Activated CD4-positive, alpha-beta T cell treated with anti-CD3 and anti-CD28 coated beads, Interleukin-2, amount 50 U/mL, for 16 hours (primary cell): ENCODE measurements around the gene DGKB.
"Not testable (repeated sequence)": the region's sequence is repeated elsewhere in the genome, so short reads cannot be mapped to it uniquely, and the experiment has no call there.

Experiments
- DNase-seq: peaks from one replicate; pipeline ENCODE4 v3.0.0-alpha.2; 2020

DGKB gene

DNA sequence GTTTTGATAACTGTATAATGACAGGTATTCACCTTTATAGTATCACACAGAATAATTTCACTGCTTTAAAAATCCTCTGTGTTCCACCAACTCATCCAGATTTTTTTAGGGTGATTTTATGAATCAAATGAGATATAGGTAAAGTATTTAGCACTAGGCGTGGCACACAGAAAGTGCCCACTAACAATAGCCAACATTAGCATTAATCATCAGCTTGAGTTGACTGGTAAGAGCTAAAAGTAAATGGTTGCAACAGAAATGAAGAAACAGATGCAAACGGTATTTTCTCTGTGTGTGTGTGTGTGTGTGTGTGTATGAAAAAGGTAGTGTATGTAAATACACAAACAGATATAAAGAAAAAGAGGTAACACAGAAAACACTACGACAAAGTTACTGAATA is 534.3 kb downstream of the DGKB start:
- no peak for DNase-seq

DNA sequence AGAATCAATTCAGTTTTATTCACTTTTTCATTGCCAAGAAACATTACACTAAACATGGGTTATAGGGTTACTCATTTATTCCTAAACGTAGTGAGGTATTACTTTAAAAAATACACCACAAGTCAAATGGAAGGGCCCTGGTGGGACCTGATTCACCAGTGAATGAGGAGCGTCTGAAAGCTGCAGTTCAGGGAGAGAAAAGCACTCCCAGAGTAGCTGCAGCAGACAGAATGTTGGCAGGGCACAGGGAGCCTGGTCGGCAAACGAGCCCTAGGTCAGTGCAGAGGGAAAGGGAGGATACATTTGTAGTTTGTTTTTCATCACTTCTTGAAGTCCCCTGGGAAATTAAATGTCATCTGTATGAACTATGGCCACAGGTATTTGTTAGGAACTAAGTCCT is 551.4 kb downstream of the DGKB start:
- DNase-seq = no peak

DNA sequence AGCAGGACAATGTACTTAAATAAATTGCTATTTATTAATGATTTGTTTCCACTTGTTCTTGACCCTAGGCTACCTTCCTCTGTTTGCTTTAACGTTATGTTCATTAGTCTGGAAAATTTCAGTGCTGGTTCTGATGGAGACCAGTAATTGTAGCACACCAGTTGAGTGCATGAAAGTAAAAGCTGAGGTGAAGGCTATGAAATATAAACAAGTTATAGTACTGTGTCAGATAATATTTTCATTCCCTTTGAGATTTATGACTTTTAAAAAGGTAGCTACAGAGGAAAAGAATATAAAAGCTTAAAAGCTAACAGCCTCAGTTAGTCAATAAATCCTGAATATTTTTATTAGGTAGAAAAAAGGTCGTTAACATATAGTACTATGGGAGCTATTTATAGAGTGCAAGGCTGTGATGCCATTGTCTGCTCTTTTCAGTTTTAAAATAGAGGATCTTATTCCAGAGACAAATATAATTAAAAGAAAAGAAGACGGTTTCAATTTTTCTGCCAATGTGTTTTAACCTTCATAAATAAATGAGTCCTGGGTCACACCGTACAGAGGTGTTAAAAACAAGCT is 561.3 kb downstream of the DGKB start:
- DNase-seq = no peak

DNA sequence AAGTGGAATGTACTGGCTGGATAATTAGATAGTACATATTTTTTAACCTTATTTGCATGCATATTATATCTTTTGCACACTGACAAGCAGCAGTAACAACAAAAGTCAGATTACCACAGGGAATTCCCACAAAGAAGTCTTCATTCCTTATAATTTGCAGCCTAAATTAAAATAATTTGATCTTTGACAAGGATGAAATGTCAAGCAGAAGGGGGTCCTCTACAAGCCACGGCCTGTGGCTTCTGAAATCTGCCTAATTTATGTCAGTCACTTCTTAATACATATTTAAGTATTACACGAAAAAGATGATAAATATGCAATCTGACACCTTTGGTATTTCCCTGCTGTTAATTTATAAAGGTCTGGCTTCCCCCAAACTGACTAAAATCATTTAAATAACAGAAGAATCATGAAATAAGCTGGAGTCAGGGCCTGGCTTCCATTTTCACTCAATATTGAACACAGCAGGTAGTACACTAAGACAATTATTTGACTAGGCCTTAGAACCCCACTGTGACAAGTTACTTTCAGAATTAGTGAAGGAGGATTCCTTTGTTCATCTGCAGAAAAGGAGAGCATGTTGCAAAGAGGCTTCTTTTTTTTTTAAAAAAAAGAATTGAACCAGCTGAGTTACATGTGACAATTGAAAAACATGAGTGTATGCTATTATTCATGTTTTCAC is 562.0 kb downstream of the DGKB start:
- DNase-seq = no peak

DNA sequence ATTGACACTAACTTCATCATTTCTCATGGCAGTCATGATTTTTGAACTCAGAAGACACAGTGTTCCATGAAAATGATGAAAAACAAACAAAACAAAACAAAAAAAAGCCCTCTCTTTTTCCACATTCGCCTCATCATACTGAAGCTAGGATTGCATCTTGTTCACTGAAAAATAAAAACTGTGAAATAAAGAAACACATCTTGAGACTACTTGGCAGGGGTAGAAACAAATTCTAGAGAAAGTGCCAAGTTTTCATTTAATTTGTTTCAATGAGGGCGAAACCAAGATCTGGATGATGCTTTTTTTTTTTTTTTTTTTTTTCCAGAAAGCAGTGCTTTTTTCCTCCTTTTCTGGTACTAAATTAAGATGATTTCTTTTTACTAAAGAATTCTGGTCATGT is 562.7 kb downstream of the DGKB start:
- no peak for DNase-seq

DNA sequence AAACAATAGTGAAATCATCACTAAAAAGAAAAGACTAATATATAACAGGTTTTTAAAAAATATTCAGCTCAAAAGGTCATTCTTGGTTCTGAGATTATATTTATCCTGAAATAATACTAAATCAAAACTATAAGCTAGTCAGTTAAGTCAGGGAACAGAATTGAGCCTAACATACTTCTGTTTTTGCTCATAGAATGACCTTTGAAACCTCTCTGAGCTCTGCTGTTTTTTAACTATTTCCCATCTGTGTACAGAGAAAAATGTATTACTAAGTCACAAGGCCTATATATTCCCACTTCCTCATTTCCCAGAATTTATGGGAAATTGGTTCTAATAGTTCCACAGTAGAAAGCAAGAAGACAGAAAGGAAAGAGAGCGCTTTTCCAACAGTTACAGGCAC is 566.3 kb downstream of the DGKB start:
- DNase-seq = no peak

DNA sequence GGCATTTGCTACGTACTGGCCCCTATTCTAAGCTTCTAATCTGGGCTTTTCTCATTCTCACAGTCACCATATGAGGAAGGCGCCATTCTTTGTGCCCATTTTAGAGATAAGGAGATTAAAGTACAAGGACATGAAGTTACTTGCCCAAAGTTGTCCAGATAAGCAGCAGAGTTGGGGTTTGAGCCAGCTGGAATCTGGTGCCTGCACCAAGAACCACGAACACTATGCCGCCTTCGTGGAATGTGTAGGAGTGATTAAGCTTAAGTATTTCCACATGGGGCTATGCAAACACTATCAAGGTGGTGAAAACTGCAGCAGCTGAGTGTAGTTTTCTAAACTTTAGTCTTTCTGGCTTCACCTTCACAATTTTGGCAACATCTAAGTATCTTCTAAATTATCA is 570.4 kb downstream of the DGKB start:
- DNase-seq = no peak

DNA sequence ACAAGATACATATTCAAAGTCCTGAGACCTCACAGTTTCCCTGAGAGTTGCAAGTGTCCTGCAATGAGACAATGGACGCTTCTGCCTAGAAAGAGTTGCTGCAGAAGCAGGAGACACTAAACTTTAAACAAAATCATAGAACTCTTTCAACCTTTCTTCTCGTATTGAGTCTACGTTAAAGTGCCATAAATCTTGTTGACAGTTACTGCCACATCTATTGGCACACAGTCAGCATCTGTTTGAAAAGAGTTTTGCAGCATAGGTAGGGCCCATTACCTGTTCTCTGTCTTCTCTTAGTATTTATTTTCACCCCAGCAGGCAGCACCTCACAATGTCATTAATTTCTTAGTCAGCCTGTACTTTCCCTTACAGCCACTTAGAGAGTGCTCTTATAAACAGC is 577.8 kb downstream of the DGKB start:
- no peak for DNase-seq

DNA sequence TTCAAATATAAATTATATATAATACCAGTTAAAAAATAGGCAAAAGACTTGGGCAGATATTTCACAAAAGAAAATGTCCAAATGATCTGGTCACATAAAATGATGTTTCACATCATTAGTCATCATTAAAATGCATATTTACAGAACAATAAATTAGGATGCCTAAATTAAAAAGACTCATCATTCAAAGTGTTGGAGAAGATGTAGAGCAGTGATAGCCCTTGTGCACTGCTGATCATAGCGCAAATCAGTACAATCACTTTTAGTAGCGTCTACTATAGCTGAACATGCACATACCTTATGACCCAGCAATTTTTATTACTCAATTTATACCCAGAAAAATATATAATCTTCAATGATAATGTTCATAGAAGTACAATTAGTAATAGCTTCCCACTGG is 579.8 kb downstream of the DGKB start:
- no peak for DNase-seq

DNA sequence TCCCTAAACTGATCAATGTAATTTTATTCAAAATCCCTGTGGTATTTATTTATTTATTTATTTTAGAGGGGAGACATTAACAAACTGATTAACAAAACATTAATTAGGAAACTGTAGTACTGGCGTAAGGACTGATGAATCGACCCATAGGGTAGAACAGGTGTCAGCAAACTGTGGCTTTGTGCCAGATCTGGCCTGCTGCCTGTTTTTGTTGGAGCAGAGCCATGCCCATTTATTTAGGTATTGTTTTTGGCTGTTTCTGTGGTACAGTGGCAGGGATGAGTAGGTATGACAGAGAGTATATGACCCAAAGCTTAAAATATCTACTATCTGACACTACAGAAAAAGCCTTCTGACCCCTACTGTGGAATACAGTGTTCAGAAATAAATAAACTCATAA is 580.6 kb downstream of the DGKB start:
- DNase-seq = no peak

DNA sequence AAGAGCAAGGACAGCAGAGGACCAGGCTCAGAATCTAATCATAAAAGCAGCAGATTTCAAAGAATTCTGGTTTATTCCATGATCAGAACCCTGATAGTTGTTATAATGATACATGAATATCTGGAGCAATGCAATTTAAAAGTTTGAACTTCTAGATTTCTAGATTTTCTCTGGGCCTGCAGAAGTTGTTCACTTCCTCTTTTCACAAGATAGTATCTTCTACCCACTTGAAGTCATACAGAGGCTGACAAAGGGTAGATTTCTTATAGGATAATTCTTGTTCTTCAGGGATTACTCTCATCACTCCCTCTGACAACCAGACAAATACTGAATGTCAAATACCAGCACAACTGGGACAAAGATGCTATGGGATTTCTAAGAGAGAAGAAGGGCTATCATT is 593.1 kb downstream of the DGKB start:
- DNase-seq = no peak

DNA sequence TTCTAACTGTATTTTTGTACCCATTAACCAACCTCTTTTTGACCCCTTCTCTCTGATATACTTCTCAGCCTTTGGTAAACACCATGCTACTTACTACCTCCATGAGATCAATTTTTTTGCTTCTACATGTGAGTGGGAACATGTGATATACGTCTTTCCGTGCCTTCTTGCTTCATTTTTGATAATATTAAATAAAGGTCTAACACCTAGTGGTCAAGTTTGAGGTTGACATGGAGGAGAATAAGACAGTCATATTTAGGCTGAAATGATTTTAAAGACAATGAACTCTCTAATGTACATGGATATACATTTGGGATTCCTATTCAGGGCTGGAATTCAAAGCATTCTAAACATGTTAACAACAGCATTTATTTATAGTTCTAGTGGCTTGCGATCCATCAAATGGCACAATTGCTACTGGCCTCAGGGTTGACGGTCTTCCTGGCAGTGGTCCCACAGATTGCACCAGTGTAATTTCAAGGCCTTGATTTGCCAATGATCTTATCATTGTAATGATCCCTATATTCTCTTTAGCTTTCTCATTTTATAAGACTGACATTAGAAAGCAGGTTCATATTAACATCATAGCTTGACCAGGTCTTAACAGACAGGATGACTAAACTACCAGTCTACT is 597.2 kb downstream of the DGKB start:
- DNase-seq = no peak

DNA sequence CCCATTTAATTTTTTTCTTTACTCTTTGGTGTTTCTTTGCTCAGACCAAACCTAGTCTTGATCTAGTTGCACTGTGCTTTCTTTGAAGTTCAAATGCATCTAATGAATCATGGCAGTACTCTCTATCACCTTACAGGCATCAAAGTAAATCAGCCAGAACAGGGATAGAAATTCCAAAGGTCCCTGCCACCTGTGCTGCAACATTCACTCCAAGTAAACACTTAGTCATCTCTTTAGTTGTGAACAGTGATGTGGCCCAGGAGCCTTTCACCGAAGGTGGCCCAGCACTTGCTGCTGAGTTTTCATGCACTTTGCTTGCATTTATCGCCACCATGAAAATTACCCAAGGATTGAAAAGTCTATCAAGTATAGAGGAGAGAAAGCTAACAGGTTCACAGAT is 599.0 kb downstream of the DGKB start:
- no peak for DNase-seq

DNA sequence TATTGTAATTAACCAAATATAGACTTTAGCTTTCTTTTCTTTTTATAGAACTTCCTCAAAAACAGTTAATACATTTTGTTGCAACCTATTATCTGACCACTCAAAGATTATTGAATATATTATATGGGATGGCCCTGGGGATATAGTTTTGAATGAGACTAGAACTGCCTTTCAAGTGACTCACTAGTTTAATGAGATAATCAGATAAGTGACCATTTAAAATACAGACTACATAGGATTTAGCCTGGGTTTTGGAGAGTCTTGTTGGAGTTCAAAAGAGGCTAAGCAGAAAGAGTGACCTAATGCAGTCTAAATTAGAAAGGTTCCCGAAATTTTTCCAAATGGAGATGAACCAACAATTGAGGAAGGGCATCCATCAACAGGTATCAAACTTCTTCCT is 607.9 kb downstream of the DGKB start:
- DNase-seq = no peak

DNA sequence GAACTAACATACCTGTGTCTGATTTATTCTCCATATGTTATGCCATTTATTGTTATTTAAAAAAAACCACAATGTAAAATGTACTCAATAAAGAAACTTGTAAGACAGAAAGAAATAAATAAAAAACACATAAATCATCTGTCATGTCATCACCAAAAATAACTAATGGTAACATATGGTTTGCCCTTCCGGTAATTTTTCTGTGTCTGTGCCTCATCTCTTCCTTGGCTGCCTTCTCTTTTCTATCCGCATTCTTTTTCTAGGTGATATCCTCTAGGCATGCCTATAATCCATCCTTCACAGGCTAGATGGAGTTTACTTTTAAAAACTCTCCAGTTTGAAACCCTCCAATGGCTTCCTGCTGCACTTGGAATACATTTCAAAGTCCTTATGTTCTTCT is 609.1 kb downstream of the DGKB start:
- no peak for DNase-seq

DNA sequence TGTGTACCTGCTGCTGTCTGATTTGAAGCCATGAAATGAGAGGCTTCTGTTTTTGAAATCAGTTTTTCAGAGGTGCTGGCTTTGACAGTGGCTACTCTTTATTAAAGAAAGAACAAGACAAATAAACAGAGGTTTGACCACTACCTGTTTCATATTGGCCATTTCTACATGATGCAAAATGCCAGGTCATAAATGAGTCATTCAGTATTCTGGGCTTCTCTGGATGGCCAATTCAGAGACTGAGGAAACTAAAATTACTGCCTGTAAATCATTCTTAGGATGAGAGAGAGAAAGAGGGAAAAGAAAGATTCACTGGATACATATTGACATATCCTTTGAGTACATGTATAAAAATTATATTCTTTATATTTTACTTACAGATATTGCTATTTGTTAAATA is 609.8 kb downstream of the DGKB start:
- no peak for DNase-seq

DNA sequence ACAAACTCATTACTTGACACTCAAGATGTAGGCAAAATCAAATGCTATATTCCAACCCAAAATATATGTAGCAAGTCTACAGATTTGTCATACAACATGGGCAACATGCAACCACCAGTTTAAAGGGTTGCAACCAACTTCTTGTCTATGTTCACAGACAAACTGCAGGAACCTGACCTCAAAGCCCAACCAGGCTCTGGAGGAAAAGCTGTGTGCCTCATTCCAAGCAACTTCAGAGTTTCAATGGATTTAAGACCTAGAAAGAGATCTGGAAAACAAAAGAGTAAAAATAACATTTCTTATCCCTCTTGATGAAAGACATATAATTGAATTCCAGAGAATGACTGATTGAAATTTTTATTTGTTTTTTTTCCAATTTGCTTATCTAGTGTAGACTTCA is 612.6 kb downstream of the DGKB start:
- DNase-seq = no peak

DNA sequence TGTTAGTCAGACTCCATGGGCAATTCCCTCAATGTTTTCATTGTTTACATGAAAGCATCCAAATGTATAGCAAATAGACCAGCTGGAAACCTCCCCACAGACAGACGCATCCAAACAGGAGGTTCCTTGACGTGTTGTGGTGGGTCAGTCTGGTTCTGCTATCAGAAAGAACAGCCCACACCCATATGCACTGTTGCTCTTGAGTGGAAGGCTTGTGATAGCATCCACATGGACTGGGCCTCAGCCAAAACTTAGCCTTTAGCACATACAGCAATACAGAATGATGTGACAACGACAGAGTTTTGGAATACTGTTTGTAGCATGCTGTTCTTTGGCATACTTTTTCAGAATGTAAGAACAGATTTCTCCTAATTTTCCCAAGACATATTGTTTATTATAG is 613.9 kb downstream of the DGKB start:
- DNase-seq = no peak

DNA sequence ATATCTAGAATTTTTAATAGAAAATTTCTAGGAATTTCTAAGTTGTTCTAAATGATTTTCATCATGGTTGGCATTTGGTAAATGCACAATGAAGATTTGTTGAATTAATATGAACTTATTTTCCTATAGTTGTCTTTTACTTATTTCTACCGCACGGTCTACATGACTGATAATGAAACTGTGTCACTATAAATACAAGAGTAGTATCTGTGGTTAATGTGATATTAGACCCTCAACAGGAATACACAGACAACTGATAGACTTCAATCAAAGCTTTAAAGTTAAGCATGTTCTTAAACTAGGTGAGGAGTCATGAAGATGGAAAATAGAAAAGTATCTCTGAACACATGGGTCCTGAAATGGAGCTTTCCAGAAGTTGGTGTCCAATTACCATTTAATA is 615.2 kb downstream of the DGKB start:
- no peak for DNase-seq

DNA sequence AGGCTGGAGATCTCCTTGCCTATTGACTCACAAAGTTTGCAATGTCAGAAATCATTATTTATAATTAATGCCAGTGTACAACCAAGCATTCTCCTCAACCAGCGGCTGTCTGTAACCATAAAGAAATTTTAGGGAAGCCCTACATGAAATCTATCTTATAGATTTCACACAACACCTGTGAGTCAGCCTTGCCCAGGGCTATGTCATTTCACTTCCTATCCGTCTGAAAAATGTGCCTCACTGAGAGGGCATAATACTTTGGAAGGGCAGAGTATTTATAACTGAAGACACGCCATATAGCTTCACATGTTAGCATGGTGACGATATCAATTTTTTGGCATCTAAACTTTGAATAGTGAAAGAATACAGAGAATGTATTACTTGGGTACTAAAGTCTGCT is 616.5 kb downstream of the DGKB start:
- no peak for DNase-seq

DNA sequence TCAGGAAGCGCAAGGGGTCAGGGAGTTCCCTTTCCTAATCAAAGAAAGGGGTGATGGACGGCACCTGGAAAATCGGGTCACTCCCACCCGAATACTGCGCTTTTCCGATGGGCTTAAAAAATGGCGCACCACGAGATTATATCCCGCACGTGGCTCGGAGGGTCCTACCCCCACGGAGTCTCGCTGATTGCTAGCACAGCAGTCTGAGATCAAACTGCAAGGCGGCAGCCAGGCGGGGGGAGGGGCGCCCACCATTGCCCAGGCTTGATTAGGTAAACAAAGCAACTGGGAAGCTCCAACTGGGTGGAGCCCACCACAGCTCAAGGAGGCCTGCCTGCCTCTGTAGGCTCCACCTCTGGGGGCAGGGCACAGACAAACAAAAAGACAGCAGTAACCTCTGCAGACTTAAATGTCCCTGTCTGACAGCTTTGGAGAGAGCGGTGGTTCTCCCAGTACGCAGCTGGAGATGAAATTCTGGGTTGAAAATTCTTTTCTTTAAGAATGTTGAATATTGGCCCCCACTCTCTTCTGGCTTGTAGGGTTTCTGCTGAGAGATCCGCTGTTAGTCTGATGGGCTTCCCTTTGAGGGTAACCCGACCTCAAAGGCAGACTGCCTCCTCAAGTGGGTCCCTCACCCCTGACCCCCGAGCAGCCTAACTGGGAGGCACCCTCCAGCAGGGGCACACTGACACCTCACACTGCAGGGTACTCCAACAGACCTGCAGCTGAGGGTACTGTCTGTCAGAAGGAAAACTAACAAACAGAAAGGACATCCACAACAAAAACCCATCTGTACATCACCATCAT is 623.3 kb downstream of the DGKB start:
- not testable (repeated sequence) for DNase-seq

DNA sequence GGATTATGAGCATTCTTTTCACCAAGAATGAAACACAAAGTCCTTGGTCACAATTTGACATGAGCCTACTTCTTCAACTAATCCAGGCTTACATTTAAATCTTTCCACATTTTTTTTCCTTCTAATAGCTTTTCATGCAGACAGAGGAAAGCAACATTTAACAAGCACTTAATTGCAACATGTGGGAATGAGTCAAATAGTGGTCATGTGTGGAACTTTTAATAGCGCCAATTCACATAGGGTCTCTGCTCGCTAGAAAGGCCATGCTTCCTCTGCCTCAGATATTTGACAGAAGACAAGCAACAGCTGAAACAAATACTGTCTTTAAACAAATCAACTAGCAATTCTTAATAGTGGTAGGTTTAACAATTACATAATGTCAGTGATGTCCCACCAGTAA is 627.2 kb downstream of the DGKB start:
- DNase-seq = no peak

DNA sequence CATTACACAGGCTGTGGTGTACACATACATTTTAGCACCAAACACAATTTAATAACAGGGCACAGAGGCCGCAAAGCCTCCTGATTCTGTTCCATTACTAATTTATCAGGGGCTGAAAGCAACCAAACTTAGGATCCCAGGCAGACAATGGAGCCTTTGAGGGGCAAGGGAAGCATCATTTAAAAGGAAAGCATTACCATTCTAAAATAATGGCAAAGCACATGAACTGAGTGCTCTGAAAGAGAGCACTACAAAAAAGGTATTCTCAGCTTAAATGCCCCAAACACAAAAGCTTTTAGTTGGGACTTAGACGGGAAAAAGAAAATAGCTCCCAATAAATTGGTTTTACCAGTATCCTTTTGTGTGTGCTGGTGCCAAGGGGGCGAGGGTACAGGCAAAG is 631.1 kb downstream of the DGKB start:
- DNase-seq = no peak

DNA sequence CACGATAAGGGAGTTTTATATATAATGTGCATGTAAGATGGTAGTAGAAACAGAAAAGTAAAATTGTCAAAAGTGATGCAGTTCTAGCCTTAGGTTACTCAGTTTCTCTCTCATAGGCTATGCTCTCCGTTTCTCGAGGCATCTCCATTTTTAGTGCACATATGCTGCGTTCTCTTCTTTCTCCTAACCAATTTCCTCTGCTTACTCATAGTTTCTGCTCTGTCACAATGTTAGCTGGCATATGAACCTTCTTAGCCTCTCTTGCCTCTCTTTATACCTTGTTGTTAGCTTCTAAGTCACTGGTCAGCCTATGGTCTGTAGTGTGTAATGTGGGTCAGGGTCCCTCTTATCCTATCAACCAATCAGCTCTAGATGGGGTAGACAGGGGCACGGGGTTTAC is 632.5 kb downstream of the DGKB start:
- no peak for DNase-seq
